ENCODE data around the gene PSMA2. TPM values are rescaled to one million over a fixed set of nuclear protein-coding genes. Genes with fewer than 3 reads are reported as not detected.

Gene PSMA2
- total and polyA plus RNA-seq, 2 experiments from 2014 or later: 118 to 213 TPM

DNA sequence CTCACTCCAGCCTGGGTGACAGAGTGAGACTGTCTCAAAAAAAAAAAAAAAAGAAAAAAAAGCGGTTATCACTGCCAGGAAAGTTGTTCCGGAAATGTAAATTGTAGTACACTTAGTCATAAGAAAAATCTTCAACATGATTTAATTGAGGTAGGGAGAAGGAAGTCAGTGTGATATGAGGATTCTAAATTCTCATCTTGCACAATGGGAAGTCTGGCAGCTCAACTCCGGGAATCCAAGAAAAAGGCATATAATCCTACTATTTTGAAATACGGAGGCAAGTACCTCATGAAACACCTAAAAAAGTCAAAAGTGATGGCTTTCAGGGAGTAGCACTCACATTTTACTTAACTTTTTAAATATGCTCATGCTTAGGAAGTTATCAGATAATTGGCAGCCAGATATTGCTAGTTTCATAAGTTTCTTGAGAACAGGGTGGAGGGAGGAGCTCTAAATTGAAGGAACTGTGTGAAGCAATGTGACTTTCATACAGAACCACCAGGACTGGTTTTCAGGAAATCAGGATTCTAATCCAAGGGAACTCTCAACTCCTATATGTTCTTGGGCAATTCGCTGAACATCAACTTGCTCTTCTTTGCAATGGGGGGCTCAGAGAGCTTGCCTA lies 17.4 kb downstream of the PSMA2 start:
- peak overlapping the region; percentile 63 for H3K27ac ChIP-seq
- H3K79me2 ChIP-seq: peaks cover 18% of the 10 kb centered on the region
- no peak for TF ChIP-seq EZH2phosphoT487 (IDR thresholded peaks at IDR 0.05; ENCODE audit: low read depth, severe bottlenecking, unreplicated experiment)
- TF ChIP-seq, protein P1, sequence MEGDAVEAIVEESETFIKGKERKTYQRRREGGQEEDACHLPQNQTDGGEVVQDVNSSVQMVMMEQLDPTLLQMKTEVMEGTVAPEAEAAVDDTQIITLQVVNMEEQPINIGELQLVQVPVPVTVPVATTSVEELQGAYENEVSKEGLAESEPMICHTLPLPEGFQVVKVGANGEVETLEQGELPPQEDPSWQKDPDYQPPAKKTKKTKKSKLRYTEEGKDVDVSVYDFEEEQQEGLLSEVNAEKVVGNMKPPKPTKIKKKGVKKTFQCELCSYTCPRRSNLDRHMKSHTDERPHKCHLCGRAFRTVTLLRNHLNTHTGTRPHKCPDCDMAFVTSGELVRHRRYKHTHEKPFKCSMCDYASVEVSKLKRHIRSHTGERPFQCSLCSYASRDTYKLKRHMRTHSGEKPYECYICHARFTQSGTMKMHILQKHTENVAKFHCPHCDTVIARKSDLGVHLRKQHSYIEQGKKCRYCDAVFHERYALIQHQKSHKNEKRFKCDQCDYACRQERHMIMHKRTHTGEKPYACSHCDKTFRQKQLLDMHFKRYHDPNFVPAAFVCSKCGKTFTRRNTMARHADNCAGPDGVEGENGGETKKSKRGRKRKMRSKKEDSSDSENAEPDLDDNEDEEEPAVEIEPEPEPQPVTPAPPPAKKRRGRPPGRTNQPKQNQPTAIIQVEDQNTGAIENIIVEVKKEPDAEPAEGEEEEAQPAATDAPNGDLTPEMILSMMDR (IDR thresholded peaks at IDR 0.05; ENCODE audit: poor library complexity): no peak
- no peak for TF ChIP-seq EZH2 (IDR thresholded peaks at IDR 0.05; ENCODE audit: borderline replicate concordance)
- no peaks in the 10 kb centered on the region for H3K9me2 ChIP-seq (replicated peaks; ENCODE audit: insufficient read depth)
- H2AFZ ChIP-seq: no peak overlapping the region
- no peaks in the 10 kb centered on the region for H3K36me3 ChIP-seq (replicated peaks; ENCODE audit: insufficient read depth, low read depth)
- 53% methylated on average over 5 of the region's 5 CpGs for WGBS (ENCODE audit: low lambda C conversion rate, missing lambda C conversion rate)
- peak; percentile 19 for DNase-seq (ENCODE audit: low spot score)
- no peaks in the 10 kb centered on the region for H4K20me1 ChIP-seq (ENCODE audit: insufficient read depth, poor library complexity, severe bottlenecking)
- H3K27me3 ChIP-seq: no peaks in the 10 kb centered on the region
- peaks cover 12% of the 10 kb centered on the region for H3K4me1 ChIP-seq (ENCODE audit: insufficient read depth)
- no peak overlapping the region for H3K4me3 ChIP-seq
- H3K4me2 ChIP-seq: no peak overlapping the region
- H3K9me3 ChIP-seq (ENCODE audit: low read depth): no peaks in the 10 kb centered on the region

DNA sequence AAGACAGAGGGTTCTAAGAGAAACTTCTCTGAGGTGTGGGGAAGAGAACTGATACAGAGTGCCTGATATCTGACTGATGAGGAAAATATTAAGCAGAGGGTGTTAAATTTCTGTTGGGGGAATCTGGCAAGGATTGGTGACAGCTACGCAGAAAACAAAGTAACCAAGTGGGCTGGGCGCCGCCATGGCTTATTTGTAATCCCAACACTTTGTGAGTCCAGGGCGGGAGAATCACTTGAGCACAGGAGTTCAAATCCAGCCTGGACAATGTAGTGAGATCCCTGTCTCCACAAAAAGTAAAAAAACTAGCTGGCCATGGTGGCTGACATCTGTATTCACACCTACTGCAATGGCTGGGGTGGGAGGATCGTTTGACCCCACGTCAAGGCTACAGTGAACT lies 18.0 kb downstream of the PSMA2 start:
- Histone ChIP-seq H3K4me2 (no peak overlapping the region), H3K27me3 (no peaks in the 10 kb centered on the region), H4K20me1 (ENCODE audit: insufficient read depth, poor library complexity, severe bottlenecking) (no peaks in the 10 kb centered on the region), H3K9me3 (ENCODE audit: low read depth) (no peaks in the 10 kb centered on the region), H3K27ac (peak overlapping the region; percentile 63), H3K4me3 (no peak overlapping the region), H3K9me2 (replicated peaks; ENCODE audit: insufficient read depth) (no peaks in the 10 kb centered on the region), H3K79me2 (peaks cover 18% of the 10 kb centered on the region), H2AFZ (no peak overlapping the region), H3K4me1 (ENCODE audit: insufficient read depth) (peaks cover 16% of the 10 kb centered on the region), H3K36me3 (replicated peaks; ENCODE audit: insufficient read depth, low read depth) (no peaks in the 10 kb centered on the region)
- no peak for DNase-seq (ENCODE audit: low spot score)
- 82% methylated on average over 6 of the region's 6 CpGs for WGBS (ENCODE audit: low lambda C conversion rate, missing lambda C conversion rate)
- TF ChIP-seq, protein P1 (IDR thresholded peaks at IDR 0.05; ENCODE audit: poor library complexity): no peak
- TF ChIP-seq EZH2 (IDR thresholded peaks at IDR 0.05; ENCODE audit: borderline replicate concordance): no peak

DNA sequence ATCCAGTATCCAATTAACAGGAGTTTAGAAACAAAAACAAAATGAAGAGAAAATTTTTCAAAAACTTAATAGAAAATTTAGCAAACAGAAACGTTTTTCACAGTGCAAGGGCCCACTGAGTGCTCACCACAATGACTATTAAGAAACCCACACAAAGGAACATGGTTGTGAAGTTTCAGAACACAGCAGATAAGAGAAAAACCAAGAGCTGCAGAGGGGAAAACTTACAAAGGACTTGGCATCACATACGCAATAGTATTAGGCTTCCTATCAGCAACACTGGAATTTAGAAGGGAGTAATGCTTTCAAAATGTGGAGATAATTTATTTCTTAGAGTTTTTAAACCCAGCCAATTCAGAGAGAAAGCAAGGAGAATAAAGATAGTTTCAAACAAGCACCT lies 18.4 kb downstream of the PSMA2 start:
- TF ChIP-seq EZH2 (IDR thresholded peaks at IDR 0.05; ENCODE audit: borderline replicate concordance) (no peak), EZH2phosphoT487 (IDR thresholded peaks at IDR 0.05; ENCODE audit: low read depth, severe bottlenecking, unreplicated experiment) (no peak)
- TF ChIP-seq, protein P1 (IDR thresholded peaks at IDR 0.05; ENCODE audit: poor library complexity): no peak
- H3K4me3 ChIP-seq: no peak overlapping the region
- H4K20me1 ChIP-seq (ENCODE audit: insufficient read depth, poor library complexity, severe bottlenecking): no peaks in the 10 kb centered on the region
- peaks cover 20% of the 10 kb centered on the region for H3K79me2 ChIP-seq
- H3K27me3 ChIP-seq: no peaks in the 10 kb centered on the region
- no peak for DNase-seq (ENCODE audit: low spot score)
- no peaks in the 10 kb centered on the region for H3K36me3 ChIP-seq (replicated peaks; ENCODE audit: insufficient read depth, low read depth)
- WGBS (ENCODE audit: low lambda C conversion rate, missing lambda C conversion rate): 76% methylated on average over 2 of the region's 2 CpGs
- peaks cover 19% of the 10 kb centered on the region for H3K4me1 ChIP-seq (ENCODE audit: insufficient read depth)
- H3K9me2 ChIP-seq (replicated peaks; ENCODE audit: insufficient read depth): no peaks in the 10 kb centered on the region
- no peaks in the 10 kb centered on the region for H3K9me3 ChIP-seq (ENCODE audit: low read depth)
- no peak overlapping the region for H3K4me2 ChIP-seq
- no peak overlapping the region for H2AFZ ChIP-seq
- H3K27ac ChIP-seq: peak overlapping the region; percentile 63
